ENCODE results near the gene CDK6. TPM values are rescaled to one million over a fixed set of nuclear protein-coding genes. Genes with fewer than 3 reads are reported as not detected.

CDK6 gene
- total and polyA plus RNA-seq, 10 of the 15 experiments (the other 5 are each of a cell fraction or from before 2014, with no cell fraction given) = 8.0 to 118 (median 45.8) TPM

DNA sequence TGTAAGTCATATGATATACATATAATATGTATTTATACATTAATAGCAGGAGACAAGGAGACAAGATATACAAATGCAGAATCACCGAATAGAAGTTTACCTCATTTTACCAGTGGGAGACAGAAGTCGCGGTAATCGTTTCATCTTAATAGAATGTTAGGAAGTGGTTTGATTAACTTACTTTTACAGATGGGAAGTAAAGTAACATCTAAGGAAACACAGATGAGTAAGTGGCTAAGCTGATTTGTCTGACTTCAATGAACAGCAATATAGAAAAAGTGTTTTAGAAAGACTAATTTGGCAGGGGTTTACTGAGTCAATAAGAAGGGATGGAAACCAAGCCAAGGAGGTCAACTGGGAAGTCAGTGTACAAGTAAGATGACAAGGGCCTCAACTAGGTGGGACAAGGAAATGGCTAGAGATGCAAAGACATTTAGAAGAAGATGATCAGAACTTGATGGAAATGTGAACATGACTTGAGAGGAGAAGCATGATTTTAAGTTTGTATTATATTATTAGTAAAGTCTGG lies 210.0 kb downstream of the CDK6 start:
- intact Hi-C loops (cut with micrococcal nuclease; ENCODE audit: unreplicated experiment) (no loop called here), in situ Hi-C loops (cut with MboI) (no loop called here)
- Histone ChIP-seq H3K4me1 (ENCODE audit: control insufficient read depth, insufficient read depth, low read length) (peaks cover 20% of the 10 kb centered on the region), H4K20me1 (ENCODE audit: control insufficient read depth, insufficient read depth) (no peaks in the 10 kb centered on the region), H3K9ac (ENCODE audit: control insufficient read depth, insufficient read depth, low read length) (no peak overlapping the region), H3K4me3 (no peak overlapping the region), H3K27ac (ENCODE audit: control insufficient read depth, insufficient read depth) (no peak overlapping the region), H3K9me3 (replicated peaks; ENCODE audit: control insufficient read depth, insufficient read depth, low read length) (peaks cover 16% of the 10 kb centered on the region; the same call in 2 of the 3 replicates), H3K4me2 (ENCODE audit: control insufficient read depth, insufficient read depth) (no peak overlapping the region), H2AFZ (ENCODE audit: control insufficient read depth, low read depth, low read length) (no peak overlapping the region), H3K36me3 (ENCODE audit: control insufficient read depth in 2 of 2, insufficient read depth in 2 of 2, low read length in 1 of 2) (peaks cover 7 to 9% of the 10 kb centered on the region in 2 experiments; a peak in 2 of 4 replicates), H3K79me2 (ENCODE audit: control insufficient read depth, insufficient read depth, low read length) (peaks cover 4% of the 10 kb centered on the region), H3K27me3 (replicated peaks in 1 of 2; ENCODE audit: control insufficient read depth in 2 of 2, insufficient read depth in 2 of 2, low read length in 1 of 2) (no peaks in the 10 kb centered on the region)
- ChIA-PET POLR2A (no interaction called here), RAD21 (ENCODE audit: unreplicated experiment) (no interaction called here), SMC1A (ENCODE audit: uncharacterized antibody, unreplicated experiment) (interaction anchor here (1.0 kb wide), 1 partner anchor 26 kb away, joined by 3 read pairs; no protein-coding TSS in a partner anchor), CTCF (interaction anchor here (1.1 kb wide), 1 partner anchor 189 kb away, joined by 4 read pairs; no protein-coding TSS in a partner anchor)
- no peak for ATAC-seq
- no peak for FAIRE-seq
- no TSS peak for BruUV-seq (replicated peaks)
- TF ChIP-seq MEF2B (IDR thresholded peaks at IDR 0.05; ENCODE audit: partially characterized antibody, poor library complexity, severe bottlenecking) (no peak), JUND (IDR thresholded peaks at IDR 0.05; ENCODE audit: low read depth, low read length) (no peak), BRCA1 (IDR thresholded peaks at IDR 0.05; ENCODE audit: low read depth, low read length) (no peak), MYC (IDR thresholded peaks at IDR 0.05; ENCODE audit: insufficient read depth, insufficient read length, insufficient replicate concordance, low read length, severe bottlenecking) (no peak), RFX5 (IDR thresholded peaks at IDR 0.05; ENCODE audit: low read depth, low read length) (no peak), SRF (IDR thresholded peaks at IDR 0.05; ENCODE audit: low read depth in 2 of 2, low read length in 2 of 2) (no peak), RAD51 (IDR thresholded peaks at IDR 0.05) (no peak), KDM1A (IDR thresholded peaks at IDR 0.05; ENCODE audit: borderline replicate concordance) (no peak), HDGF (IDR thresholded peaks at IDR 0.05) (no peak), ZNF384 (IDR thresholded peaks at IDR 0.05; ENCODE audit: borderline replicate concordance, low read depth, low read length) (no peak), ZBED1 (IDR thresholded peaks at IDR 0.05; ENCODE audit: borderline replicate concordance) (no peak), MEF2A (IDR thresholded peaks at IDR 0.05; ENCODE audit: insufficient read depth, low read depth, low read length) (no peak)
- TF ChIP-seq, protein P1, sequence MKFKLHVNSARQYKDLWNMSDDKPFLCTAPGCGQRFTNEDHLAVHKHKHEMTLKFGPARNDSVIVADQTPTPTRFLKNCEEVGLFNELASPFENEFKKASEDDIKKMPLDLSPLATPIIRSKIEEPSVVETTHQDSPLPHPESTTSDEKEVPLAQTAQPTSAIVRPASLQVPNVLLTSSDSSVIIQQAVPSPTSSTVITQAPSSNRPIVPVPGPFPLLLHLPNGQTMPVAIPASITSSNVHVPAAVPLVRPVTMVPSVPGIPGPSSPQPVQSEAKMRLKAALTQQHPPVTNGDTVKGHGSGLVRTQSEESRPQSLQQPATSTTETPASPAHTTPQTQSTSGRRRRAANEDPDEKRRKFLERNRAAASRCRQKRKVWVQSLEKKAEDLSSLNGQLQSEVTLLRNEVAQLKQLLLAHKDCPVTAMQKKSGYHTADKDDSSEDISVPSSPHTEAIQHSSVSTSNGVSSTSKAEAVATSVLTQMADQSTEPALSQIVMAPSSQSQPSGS (IDR thresholded peaks at IDR 0.05; ENCODE audit: low read length) = no peak
- TF ChIP-seq, protein P2, sequence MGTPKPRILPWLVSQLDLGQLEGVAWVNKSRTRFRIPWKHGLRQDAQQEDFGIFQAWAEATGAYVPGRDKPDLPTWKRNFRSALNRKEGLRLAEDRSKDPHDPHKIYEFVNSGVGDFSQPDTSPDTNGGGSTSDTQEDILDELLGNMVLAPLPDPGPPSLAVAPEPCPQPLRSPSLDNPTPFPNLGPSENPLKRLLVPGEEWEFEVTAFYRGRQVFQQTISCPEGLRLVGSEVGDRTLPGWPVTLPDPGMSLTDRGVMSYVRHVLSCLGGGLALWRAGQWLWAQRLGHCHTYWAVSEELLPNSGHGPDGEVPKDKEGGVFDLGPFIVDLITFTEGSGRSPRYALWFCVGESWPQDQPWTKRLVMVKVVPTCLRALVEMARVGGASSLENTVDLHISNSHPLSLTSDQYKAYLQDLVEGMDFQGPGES (IDR thresholded peaks at IDR 0.05) = no peak
- DNase-seq (ENCODE audit: low read depth, low spot score) = no peak
- WGBS (ENCODE audit: insufficient coverage, insufficient replicate concordance, low lambda C conversion rate, missing lambda C conversion rate) = 96% methylated on average over 4 of the region's 4 CpGs

All from GM12878 (cell line).